ENCODE data around the gene TSTD1.
A peak's percentile ranks its signal among the peaks of the same experiment; 100 is the strongest.
"Not testable (repeated sequence)": the region's sequence is repeated elsewhere in the genome, so short reads cannot be mapped to it uniquely, and the experiment has no call there.

TSTD1 gene

DNA sequence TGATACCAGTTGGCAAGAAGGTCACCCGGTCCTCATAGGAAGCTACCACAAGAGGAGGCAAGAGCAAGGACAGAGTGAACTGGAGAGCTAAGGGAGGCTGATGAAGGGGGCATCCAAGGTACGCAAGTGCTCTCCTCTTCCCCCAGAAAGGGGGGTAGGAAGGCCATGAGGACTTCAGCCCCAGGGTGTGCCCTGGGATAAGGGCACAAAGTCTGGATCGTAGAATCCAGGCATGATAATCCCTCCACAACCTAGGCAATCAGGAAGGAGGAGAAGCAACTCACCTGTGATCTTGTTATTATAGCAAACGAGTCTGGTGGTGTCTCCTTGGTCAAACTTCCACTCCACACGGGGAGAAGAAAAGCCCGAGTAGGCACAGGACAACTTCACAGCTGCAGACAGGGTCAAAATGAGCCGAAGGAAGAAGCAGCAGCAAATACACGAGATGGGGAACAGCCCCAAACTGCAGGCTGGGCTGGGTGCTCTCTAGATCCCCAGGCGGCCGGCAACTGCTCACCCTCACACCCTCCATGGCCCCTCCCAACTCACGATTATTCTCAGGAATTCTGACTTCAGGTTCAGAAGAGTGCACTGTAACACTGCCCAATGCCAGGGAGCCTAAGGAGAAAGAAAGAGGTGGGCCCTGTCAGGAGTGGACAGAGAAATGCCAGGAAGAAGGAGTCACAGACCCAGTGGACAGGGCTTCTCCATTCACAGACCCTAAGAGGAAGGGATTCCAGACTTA is 37.9 kb downstream of the TSTD1 start:
- in situ Hi-C loops (cut with HindIII; ENCODE audit: low pct_ligation_motif_present, low sequenced_read_pairs), result no loop called here
- DNase-seq, result no peak
- TF ChIP-seq, protein P1, sequence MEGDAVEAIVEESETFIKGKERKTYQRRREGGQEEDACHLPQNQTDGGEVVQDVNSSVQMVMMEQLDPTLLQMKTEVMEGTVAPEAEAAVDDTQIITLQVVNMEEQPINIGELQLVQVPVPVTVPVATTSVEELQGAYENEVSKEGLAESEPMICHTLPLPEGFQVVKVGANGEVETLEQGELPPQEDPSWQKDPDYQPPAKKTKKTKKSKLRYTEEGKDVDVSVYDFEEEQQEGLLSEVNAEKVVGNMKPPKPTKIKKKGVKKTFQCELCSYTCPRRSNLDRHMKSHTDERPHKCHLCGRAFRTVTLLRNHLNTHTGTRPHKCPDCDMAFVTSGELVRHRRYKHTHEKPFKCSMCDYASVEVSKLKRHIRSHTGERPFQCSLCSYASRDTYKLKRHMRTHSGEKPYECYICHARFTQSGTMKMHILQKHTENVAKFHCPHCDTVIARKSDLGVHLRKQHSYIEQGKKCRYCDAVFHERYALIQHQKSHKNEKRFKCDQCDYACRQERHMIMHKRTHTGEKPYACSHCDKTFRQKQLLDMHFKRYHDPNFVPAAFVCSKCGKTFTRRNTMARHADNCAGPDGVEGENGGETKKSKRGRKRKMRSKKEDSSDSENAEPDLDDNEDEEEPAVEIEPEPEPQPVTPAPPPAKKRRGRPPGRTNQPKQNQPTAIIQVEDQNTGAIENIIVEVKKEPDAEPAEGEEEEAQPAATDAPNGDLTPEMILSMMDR (IDR thresholded peaks at IDR 0.05; ENCODE audit: low read depth, low read length, missing control alignments), result no peak
- Histone ChIP-seq H3K4me3 (ENCODE audit: low read depth, low read length) (no peak overlapping the region), H3K27ac (no peak overlapping the region), H3K36me3 (replicated peaks) (no peaks in the 10 kb centered on the region), H3K27me3 (replicated peaks) (no peaks in the 10 kb centered on the region)

DNA sequence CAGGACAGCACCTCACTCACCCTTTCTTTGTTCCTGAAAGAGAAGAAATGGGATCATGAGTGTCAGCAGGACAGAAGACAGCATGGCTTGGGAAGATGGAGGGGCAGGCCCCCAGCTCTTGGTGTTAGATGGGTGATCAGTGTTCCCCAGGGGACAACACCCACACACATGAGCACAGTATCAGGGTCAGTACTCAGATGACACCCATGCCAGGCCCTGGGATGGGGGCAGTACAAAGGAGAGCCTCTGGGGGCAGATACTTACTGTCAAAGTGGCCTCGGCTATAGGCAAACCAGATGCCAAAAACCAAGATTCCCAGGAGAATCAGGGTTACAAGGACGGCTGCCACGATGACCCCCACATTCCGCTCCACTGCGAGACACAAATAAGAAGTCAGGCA is 39.4 kb downstream of the TSTD1 start:
- H3K4me3 ChIP-seq (ENCODE audit: low read depth, low read length), result no peak overlapping the region
- DNase-seq, result no peak
- no peaks in the 10 kb centered on the region for H3K36me3 ChIP-seq (replicated peaks)
- TF ChIP-seq, protein P1 (IDR thresholded peaks at IDR 0.05; ENCODE audit: low read depth, low read length, missing control alignments), result peak; percentile 10
- in situ Hi-C loops (cut with HindIII; ENCODE audit: low pct_ligation_motif_present, low sequenced_read_pairs), result no loop called here
- H3K27ac ChIP-seq, result no peak overlapping the region
- no peaks in the 10 kb centered on the region for H3K27me3 ChIP-seq (replicated peaks)

DNA sequence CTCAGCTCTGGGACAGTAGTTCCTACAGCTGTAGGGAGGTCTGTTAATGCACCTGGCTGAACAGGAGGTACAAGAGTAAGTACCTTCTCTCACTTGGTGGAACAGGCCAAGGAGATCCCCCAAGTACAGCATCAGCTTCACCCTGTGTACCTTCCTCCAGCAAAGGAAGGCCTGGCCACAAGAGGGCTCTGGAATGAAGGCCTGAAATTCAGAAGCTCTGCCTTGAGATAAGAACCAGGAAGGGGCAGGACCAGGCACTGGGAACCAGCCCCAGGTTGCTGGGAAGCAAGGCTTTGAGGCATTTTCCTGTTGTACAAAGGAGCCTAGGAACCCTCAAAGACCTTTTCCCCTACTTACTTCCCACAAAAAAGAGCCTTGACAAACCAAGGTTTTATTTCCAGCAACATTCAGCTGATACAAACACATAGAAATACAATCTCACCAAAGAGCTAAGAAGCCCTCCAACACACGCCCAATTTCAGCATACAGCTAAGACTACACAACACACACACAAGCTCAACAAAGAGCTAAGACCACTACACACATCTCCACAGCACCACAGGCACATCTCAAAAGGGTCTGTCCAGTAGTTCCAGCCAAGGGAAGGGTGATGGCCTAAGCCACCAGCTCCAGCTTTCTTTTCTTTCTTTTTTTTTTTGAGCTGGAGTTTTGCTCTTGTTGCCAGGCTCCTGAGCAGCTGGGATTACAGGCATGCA is 41.3 kb downstream of the TSTD1 start:
- Histone ChIP-seq H3K36me3 (replicated peaks) (no peaks in the 10 kb centered on the region), H3K27ac (no peak overlapping the region), H3K4me3 (ENCODE audit: low read depth, low read length) (no peak overlapping the region), H3K27me3 (replicated peaks) (no peaks in the 10 kb centered on the region)
- in situ Hi-C loops (cut with HindIII; ENCODE audit: low pct_ligation_motif_present, low sequenced_read_pairs), result no loop called here
- DNase-seq, result peak; percentile 71
- TF ChIP-seq, protein P1 (IDR thresholded peaks at IDR 0.05; ENCODE audit: low read depth, low read length, missing control alignments), result peak; percentile 86

DNA sequence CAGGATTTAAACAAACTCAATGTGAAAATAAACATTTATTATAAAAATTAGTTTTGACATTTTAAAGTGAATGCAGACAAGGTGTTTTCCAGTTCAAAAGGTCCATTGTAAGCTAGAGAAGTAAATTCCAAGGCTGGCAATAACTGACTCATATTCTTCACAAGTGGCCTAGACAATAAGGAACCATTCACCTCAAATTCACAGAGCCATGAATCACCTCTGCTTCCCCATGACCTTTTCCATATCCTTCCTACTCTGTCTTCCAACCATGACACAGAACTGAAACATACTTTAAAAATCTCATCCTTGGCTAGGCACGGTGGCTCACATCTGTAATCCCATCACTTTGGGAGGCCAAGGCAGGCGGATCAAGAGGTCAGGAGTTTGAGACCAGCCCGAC is 42.6 kb downstream of the TSTD1 start:
- in situ Hi-C loops (cut with HindIII; ENCODE audit: low pct_ligation_motif_present, low sequenced_read_pairs), result no loop called here
- Histone ChIP-seq H3K27ac (no peak overlapping the region), H3K27me3 (replicated peaks) (no peaks in the 10 kb centered on the region), H3K4me3 (ENCODE audit: low read depth, low read length) (no peak overlapping the region), H3K36me3 (replicated peaks) (no peaks in the 10 kb centered on the region)
- TF ChIP-seq, protein P1 (IDR thresholded peaks at IDR 0.05; ENCODE audit: low read depth, low read length, missing control alignments), result no peak
- DNase-seq, result peak; percentile 27

DNA sequence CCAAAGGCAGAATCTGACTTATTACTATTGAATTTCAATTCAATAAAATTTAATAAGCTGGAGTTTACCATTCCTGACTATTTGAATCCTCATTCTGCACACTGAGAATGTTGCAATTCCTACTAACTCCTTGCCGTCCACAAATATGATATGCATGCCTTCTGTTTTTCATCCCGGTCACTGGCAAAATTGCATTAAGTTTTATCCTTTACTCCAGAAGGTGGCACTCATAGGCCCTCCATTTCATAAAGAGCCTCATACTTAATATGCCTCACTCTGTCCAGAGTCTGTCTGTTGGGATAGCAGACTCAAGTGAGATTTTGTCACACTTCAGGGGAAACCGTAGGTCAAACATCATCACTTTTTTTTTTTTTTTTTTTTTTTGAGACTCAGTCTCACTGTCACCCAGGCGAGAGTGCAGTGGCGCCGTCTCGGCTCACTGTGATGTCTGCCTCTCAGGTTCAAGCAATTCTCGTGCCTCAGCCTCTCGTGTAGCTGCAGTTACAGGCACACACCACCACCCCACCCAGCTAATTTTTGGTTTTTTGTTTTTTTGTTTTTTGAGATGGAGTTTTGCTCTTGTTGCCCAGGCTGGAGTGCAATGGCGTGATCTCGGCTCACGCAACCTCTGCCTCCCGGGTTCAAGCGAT is 45.1 kb downstream of the TSTD1 start:
- H3K36me3 ChIP-seq (replicated peaks), result no peaks in the 10 kb centered on the region
- TF ChIP-seq, protein P1 (IDR thresholded peaks at IDR 0.05; ENCODE audit: low read depth, low read length, missing control alignments), result peak; percentile 48
- in situ Hi-C loops (cut with HindIII; ENCODE audit: low pct_ligation_motif_present, low sequenced_read_pairs), result no loop called here
- DNase-seq, result peak; percentile 56
- no peak overlapping the region for H3K4me3 ChIP-seq (ENCODE audit: low read depth, low read length)
- H3K27me3 ChIP-seq (replicated peaks), result no peaks in the 10 kb centered on the region
- no peak overlapping the region for H3K27ac ChIP-seq

DNA sequence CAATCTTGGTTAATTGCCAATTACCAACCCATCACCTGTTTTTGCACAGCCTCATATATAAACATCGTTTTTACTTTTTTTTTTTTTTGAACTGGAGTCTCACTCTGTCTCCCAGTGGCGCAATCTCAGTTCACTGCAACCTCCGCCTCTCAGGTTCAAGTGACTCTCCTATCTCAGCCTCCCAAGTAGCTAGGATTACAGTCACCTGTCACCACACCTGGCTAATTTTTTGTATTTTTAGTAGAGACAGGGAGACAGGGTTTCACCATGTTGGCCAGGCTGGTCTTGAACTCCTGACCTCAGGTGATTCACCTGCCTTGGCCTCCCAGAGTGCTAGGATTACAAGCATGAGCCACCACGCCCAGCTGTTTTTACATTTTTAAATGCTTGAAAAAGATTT is 46.7 kb downstream of the TSTD1 start:
- DNase-seq; H3K27me3 ChIP-seq (replicated peaks); H3K4me3 ChIP-seq (ENCODE audit: low read depth, low read length); H3K27ac ChIP-seq; H3K36me3 ChIP-seq (replicated peaks); in situ Hi-C loops (cut with HindIII; ENCODE audit: low pct_ligation_motif_present, low sequenced_read_pairs): not testable (repeated sequence)
